ENCODE results near the gene LAMA3.

Gene LAMA3

DNA sequence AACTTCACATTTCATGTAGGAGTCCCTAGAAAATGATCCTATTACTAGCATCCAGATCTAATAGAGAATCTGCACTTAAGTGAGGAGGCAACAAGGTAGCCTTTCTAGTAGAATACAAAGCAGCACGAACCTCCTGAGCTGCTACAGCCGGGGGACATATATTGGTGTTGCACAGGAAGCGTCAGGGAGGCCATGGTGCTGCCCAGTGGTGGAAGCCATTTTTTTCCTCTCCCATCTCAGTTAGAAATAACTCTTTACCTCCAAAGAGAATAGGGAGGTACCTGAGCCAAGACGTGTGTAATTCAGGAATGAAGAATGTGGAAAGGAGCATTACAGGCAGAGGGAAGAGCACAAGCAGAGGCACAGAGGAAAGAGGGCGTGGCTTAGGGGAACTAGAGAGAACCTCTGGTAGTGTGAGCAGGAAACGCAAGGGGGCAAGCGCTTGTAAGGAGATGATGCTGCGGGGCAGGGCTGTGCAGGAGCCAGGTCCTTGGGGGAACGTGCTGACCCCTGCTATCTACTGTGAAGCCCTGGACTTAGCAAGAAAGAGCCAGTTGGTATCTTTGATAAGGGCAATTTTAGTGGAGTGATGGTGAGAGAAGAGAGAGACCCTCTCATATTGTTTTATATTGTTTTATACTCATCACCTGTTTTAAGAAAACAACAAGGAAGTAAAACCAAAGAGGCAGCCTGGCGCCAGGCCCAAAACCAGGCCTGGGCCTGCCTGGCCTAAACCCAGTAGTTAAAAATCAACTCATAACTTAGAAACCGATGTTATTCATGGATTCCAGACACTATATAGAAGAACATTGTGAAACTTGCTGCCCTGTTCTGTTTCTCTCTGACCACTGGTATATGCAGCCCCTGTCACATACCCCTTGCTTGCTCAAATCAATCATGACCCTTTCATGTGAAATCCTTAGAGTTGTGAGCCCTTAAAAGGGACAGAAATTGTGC, 275.3 kb downstream of the LAMA3 start:
- no peak overlapping the region for H4K8ac ChIP-seq (ENCODE audit: low read length)
- no peaks in the 10 kb centered on the region for H3K36me3 ChIP-seq (ENCODE audit: control insufficient read depth in 1 of 2, insufficient read depth in 2 of 2, low read depth in 1 of 2, low read length in 2 of 2)
- no peak overlapping the region for H2BK12ac ChIP-seq (ENCODE audit: low read length in 2 of 2)
- no peaks in the 10 kb centered on the region for H3K79me1 ChIP-seq (replicated peaks; ENCODE audit: low read length, poor library complexity, severe bottlenecking)
- H3K4ac ChIP-seq (ENCODE audit: low read depth in 1 of 2, low read length in 2 of 2), result no peak overlapping the region
- WGBS, result 88% methylated on average over 10 of the region's 11 CpGs
- no peak overlapping the region for H2BK15ac ChIP-seq (ENCODE audit: low read depth, poor library complexity, severe bottlenecking)
- no peak for DNase-seq
- no peak overlapping the region for H3K14ac ChIP-seq (ENCODE audit: low read length in 2 of 2)
- no peak overlapping the region for H4K91ac ChIP-seq (ENCODE audit: low read length)
- H3K4me3 ChIP-seq (ENCODE audit: insufficient read depth in 1 of 2, low read depth in 1 of 2, low read length in 2 of 2), result no peak overlapping the region
- no peak overlapping the region for H2BK5ac ChIP-seq (ENCODE audit: low read depth, low read length, poor library complexity, severe bottlenecking)
- H3K27me3 ChIP-seq (ENCODE audit: control insufficient read depth in 1 of 2, insufficient read depth in 1 of 2, low read length in 2 of 2), result peaks cover 3 to 5% of the 10 kb centered on the region in 2 experiments
- H2AK5ac ChIP-seq (ENCODE audit: low read length, severe bottlenecking), result peak overlapping the region; percentile 6
- H3K4me2 ChIP-seq (ENCODE audit: low read length, poor library complexity, severe bottlenecking), result no peak overlapping the region
- H3K23ac ChIP-seq (ENCODE audit: low read length in 2 of 2), result no peak overlapping the region
- no peak overlapping the region for H3K18ac ChIP-seq (ENCODE audit: low read depth in 1 of 2, low read length in 2 of 2)
- H3K4me1 ChIP-seq (ENCODE audit: control insufficient read depth, insufficient read depth, low read depth, low read length), result peaks cover 2% of the 10 kb centered on the region
- no peak overlapping the region for H3K9ac ChIP-seq (ENCODE audit: low read length)
- no peaks in the 10 kb centered on the region for H3K9me3 ChIP-seq (ENCODE audit: control insufficient read depth, low read length)
- no peak overlapping the region for H3K27ac ChIP-seq (ENCODE audit: low read length, poor library complexity, severe bottlenecking)
- no peak overlapping the region for H2BK120ac ChIP-seq (ENCODE audit: low read depth, low read length)
- no peak overlapping the region for H2AFZ ChIP-seq (ENCODE audit: low read depth, low read length)

DNA sequence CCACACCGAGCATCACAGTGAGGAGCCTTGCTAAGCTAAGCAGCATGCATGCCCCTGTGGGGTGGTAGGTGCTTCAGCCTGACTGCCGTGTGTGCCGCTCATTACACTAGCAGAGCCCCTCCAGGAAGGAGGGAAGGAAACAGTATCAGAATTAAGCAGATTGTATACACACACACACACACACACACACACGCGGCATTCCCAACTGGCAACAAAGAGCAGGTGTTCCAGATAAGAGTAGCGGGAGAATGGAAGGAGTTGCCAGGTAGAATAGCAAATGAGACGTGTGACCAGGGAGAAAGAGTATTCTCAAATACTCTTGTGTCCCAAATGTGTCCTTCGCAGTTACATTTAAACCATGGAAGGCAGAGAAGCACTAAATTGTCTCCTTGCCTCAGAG, 277.7 kb downstream of the LAMA3 start:
- Histone ChIP-seq H3K9ac (ENCODE audit: low read length) (no peak overlapping the region), H3K9me3 (ENCODE audit: control insufficient read depth, low read length) (no peaks in the 10 kb centered on the region), H3K23ac (ENCODE audit: low read length in 2 of 2) (no peak overlapping the region), H3K14ac (ENCODE audit: low read length in 2 of 2) (no peak overlapping the region), H3K4ac (ENCODE audit: low read depth in 1 of 2, low read length in 2 of 2) (no peak overlapping the region), H4K91ac (ENCODE audit: low read length) (no peak overlapping the region), H2BK120ac (ENCODE audit: low read depth, low read length) (no peak overlapping the region), H4K8ac (ENCODE audit: low read length) (no peak overlapping the region), H3K79me1 (replicated peaks; ENCODE audit: low read length, poor library complexity, severe bottlenecking) (no peaks in the 10 kb centered on the region), H2BK5ac (ENCODE audit: low read depth, low read length, poor library complexity, severe bottlenecking) (no peak overlapping the region), H3K4me2 (ENCODE audit: low read length, poor library complexity, severe bottlenecking) (no peak overlapping the region), H3K27ac (ENCODE audit: low read length, poor library complexity, severe bottlenecking) (no peak overlapping the region), H3K27me3 (ENCODE audit: control insufficient read depth in 1 of 2, insufficient read depth in 1 of 2, low read length in 2 of 2) (peaks cover 0 to 3% of the 10 kb centered on the region in 2 experiments), H3K4me3 (ENCODE audit: insufficient read depth in 1 of 2, low read depth in 1 of 2, low read length in 2 of 2) (no peak overlapping the region), H3K18ac (ENCODE audit: low read depth in 1 of 2, low read length in 2 of 2) (no peak overlapping the region), H2BK15ac (ENCODE audit: low read depth, poor library complexity, severe bottlenecking) (no peak overlapping the region), H2BK12ac (ENCODE audit: low read length in 2 of 2) (no peak overlapping the region), H2AK5ac (ENCODE audit: low read length, severe bottlenecking) (no peak overlapping the region), H2AFZ (ENCODE audit: low read depth, low read length) (no peak overlapping the region), H3K36me3 (ENCODE audit: control insufficient read depth in 1 of 2, insufficient read depth in 2 of 2, low read depth in 1 of 2, low read length in 2 of 2) (no peaks in the 10 kb centered on the region), H3K4me1 (ENCODE audit: control insufficient read depth, insufficient read depth, low read depth, low read length) (peaks cover 2% of the 10 kb centered on the region)
- no peak for DNase-seq
- WGBS, result 89% methylated on average over 4 of the region's 8 CpGs

DNA sequence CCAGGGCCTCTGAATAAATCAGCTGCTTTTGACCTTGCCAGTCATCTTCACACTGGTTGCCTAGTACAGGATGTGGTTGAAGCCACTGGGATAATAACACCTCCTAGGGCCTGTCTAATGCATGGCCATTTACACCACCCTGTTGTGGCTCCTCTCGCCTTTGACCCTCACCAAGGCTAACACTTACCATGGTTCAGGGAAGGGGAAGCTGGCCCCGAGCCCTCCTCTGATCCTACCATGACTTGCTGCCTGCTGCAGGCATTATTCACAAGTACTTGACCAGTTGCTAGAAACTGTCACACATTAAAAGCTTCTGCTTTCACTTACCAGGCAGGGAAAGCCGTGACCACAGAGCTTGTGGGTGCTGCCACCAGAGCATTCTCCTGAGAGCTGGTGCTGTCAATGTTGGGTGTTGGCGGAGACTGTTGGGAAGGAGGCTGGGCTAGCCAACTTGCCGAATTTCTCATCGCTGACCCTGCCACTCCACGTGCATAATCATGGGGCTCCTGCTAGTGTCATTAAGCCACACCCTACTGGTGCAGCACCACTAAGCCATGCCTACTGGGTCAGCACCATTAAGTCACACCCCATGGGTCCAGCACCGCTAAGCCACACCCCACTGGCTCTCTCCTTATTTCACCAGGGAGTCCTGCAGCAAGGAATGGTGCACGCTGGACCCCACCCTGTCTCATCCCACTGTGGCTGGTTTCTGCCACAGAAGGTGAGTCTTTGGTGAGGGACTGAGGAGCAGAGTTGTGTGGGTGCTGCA, 278.3 kb downstream of the LAMA3 start:
- Histone ChIP-seq H2AFZ (ENCODE audit: low read depth, low read length) (no peak overlapping the region), H2BK12ac (ENCODE audit: low read length in 2 of 2) (no peak overlapping the region), H2BK120ac (ENCODE audit: low read depth, low read length) (no peak overlapping the region), H3K9ac (ENCODE audit: low read length) (no peak overlapping the region), H3K9me3 (ENCODE audit: control insufficient read depth, low read length) (no peaks in the 10 kb centered on the region), H4K91ac (ENCODE audit: low read length) (no peak overlapping the region), H3K4ac (ENCODE audit: low read depth in 1 of 2, low read length in 2 of 2) (no peak overlapping the region), H3K79me1 (replicated peaks; ENCODE audit: low read length, poor library complexity, severe bottlenecking) (no peaks in the 10 kb centered on the region), H3K36me3 (ENCODE audit: control insufficient read depth in 1 of 2, insufficient read depth in 2 of 2, low read depth in 1 of 2, low read length in 2 of 2) (no peaks in the 10 kb centered on the region), H4K8ac (ENCODE audit: low read length) (no peak overlapping the region), H3K23ac (ENCODE audit: low read length in 2 of 2) (no peak overlapping the region), H2BK5ac (ENCODE audit: low read depth, low read length, poor library complexity, severe bottlenecking) (no peak overlapping the region), H3K4me2 (ENCODE audit: low read length, poor library complexity, severe bottlenecking) (no peak overlapping the region), H3K14ac (ENCODE audit: low read length in 2 of 2) (no peak overlapping the region), H3K4me1 (ENCODE audit: control insufficient read depth, insufficient read depth, low read depth, low read length) (peaks cover 2% of the 10 kb centered on the region), H2BK15ac (ENCODE audit: low read depth, poor library complexity, severe bottlenecking) (no peak overlapping the region), H3K4me3 (ENCODE audit: insufficient read depth in 1 of 2, low read depth in 1 of 2, low read length in 2 of 2) (peak overlapping the region in 1 of 2 experiments; percentile 15), H3K27me3 (ENCODE audit: control insufficient read depth in 1 of 2, insufficient read depth in 1 of 2, low read length in 2 of 2) (peaks cover 0 to 3% of the 10 kb centered on the region in 2 experiments), H3K27ac (ENCODE audit: low read length, poor library complexity, severe bottlenecking) (no peak overlapping the region), H3K18ac (ENCODE audit: low read depth in 1 of 2, low read length in 2 of 2) (no peak overlapping the region), H2AK5ac (ENCODE audit: low read length, severe bottlenecking) (no peak overlapping the region)
- WGBS, result 88% methylated on average over 9 of the region's 9 CpGs
- no peak for DNase-seq
